Fibroblast of mammary gland (primary cell): ENCODE measurements around the gene GRIK1.
A peak's percentile ranks its signal among the peaks of the same experiment; 100 is the strongest.
"Not testable (repeated sequence)": the region's sequence is repeated elsewhere in the genome, so short reads cannot be mapped to it uniquely, and the experiment has no call there.

Experiments
- DNase-seq: peaks from one replicate; pipeline ENCODE4 v3.0.0-alpha.2; 2010; ENCODE audit warnings: low read depth
- H3K4me3 ChIP-seq: 2 replicates; pipeline ENCODE4 v1.5.1; 2011; ENCODE audit warnings: low read depth, mild to moderate bottlenecking, low read length, moderate library complexity; ENCODE audit not compliant: control insufficient read depth
- CTCF ChIP-seq: conservative IDR thresholded peaks from 2 replicates; pipeline ENCODE4 v1.5.1; 2011; ENCODE audit warnings: low read depth, low read length, inconsistent platforms; ENCODE audit not compliant: control insufficient read depth, insufficient read depth

Gene GRIK1

GRCh38 chr21:29624776-29625175 lies 315.0 kb downstream of the GRIK1 start:
- TF ChIP-seq CTCF = no peak
- no peak overlapping the region for H3K4me3 ChIP-seq
- DNase-seq = no peak

GRCh38 chr21:29621525-29621924 lies 318.3 kb downstream of the GRIK1 start:
- no peak for DNase-seq
- TF ChIP-seq CTCF = no peak
- no peak overlapping the region for H3K4me3 ChIP-seq

GRCh38 chr21:29616209-29616751 lies 323.5 kb downstream of the GRIK1 start:
- TF ChIP-seq CTCF = no peak
- DNase-seq = no peak

GRCh38 chr21:29613877-29614276 lies 325.9 kb downstream of the GRIK1 start:
- DNase-seq = no peak
- no peak overlapping the region for H3K4me3 ChIP-seq
- TF ChIP-seq CTCF = no peak

More at GRCh38 chr21:29616209-29616751, 323.5 kb downstream of the GRIK1 start:
- no peak overlapping the region for H3K4me3 ChIP-seq

GRCh38 chr21:29613021-29613420 lies 326.8 kb downstream of the GRIK1 start:
- TF ChIP-seq CTCF = no peak
- DNase-seq = peak; percentile 25
- H3K4me3 ChIP-seq = no peak overlapping the region

- TF ChIP-seq CTCF = no peak
- DNase-seq = peak; percentile 76
- no peak overlapping the region for H3K4me3 ChIP-seq
These were observed 328.9 kb downstream of the GRIK1 start for GRCh38 chr21:29610779-29611360.

- TF ChIP-seq CTCF = no peak
These were observed 333.2 kb downstream of the GRIK1 start for GRCh38 chr21:29606613-29607012.

GRCh38 chr21:29605219-29605618 lies 334.6 kb downstream of the GRIK1 start:
- H3K4me3 ChIP-seq, DNase-seq: not testable (repeated sequence)

More at GRCh38 chr21:29606613-29607012, 333.2 kb downstream of the GRIK1 start:
- H3K4me3 ChIP-seq = no peak overlapping the region
- no peak for DNase-seq
